T follicular helper cell (primary cell): Measurements from ENCODE around the gene UGT1A4.

Experiments
- DNase-seq: peaks from one replicate; pipeline ENCODE4 v3.0.0-alpha.2; 2020; ENCODE audit warnings: low read depth
- total RNA-seq, 2 experiments: gene quantifications; one replicate each; lab custom pipeline; 2026; lab: John Stamatoyannopoulos, UW

UGT1A4 gene
- 0 reads per million in 2 experiments for total RNA-seq

DNA sequence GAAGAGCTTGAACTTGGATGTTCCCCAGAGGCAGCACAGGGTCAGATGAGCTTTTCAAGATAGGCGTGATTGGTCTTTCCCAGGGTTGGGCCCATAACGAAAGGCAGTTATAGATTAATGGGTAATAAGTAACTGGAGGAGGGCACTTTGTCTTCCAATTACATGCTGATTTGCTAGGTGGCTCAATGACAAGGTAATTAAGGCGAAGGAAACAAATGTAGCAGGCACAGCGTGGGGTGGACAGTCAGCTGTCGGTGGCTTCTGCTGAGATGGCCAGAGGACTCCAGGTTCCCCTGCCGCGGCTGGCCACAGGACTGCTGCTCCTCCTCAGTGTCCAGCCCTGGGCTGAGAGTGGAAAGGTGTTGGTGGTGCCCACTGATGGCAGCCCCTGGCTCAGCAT lies at the start of gene UGT1A4:
Gene UGT1A4, plus strand, starts transcription at position 185 of the 400 bp plus-strand sequence. Its CDS starts 85 bp downstream, at position 270.
- DNase-seq: no peak

GRCh38 chr2:233671290-233672161 lies 47.0 kb upstream of the UGT1A4 start, which contains the start of gene UGT1A9:
Gene UGT1A9 (plus strand): TSS chr2:233671898. CDS start chr2:233671935, 37 bp downstream.
- DNase-seq: no peak

DNA sequence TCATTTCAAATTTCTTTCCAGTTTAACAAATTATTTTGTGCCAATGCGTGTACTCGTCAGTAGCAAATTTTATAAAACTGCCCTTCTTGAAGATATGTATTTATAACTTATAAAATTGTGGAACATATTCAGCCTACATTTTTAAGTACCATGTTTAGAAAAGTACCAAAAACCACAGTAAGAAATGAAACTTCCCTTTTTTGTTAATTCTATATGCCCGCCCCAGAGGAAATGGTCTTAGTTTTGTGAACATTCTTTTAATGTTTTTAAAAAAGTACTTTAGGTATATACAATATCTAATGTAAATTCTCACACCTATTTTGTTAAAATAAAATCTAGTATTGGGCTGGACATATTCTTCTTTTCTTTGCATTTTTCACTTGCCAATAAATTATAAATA lies 45.6 kb upstream of the UGT1A4 start:
- no peak for DNase-seq

DNA sequence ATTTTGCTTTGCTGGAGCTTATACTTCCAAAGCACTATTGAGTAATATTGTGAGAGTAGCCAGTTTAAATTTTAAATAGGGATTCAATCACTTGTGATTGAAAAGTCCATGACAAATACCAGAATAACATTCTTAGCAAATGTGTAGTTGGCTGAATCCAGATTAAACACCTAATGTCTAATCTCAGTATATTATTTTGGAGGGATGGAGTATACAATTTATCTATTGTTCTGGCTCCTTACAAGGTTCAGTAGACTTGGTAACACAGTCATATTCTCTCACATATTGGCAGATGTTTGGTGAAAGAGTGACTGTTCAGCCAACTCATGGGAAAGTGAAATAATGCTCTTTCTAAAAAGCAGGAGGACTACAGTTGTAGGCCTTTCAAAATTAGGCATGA lies 44.6 kb upstream of the UGT1A4 start:
- no peak for DNase-seq

DNA sequence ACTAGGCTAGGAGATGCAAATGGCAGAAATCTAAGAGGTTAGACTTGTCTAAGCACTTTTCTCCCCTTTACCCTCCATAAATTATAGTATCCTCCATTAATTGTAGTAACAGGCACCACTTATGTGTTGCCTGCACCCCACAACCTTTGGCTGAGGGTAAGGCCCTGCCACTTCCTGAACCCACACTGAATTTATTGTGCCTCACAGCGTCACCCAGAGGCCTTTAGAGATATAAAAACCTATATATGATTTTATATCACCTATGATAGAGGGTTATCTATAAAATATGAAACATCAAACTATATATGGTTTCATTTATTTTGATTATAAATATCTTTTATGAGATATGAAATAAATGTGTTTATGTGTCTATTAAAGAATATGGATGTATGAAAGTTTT lies 44.2 kb upstream of the UGT1A4 start:
- DNase-seq: no peak

GRCh38 chr2:233674995-233675394 lies 43.5 kb upstream of the UGT1A4 start:
- DNase-seq: no peak

DNA sequence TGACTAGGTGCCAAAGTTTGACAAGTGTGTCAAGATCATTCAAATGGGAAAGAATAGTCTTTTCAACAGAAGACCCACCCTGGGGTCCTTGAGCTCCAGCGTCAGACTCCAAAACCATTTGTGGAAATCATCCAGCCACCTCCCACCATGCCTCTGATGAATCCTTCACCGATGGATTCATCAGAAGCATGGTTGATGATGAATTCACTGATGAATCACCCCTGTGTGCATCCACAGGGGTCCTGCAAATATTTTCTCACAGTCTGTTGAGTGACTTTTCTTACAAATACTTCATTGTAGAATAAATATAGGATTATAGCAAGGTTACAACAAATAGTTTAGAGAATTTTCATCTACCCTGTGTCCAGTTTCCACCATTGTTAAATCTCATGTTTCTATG lies 42.5 kb upstream of the UGT1A4 start:
- no peak for DNase-seq

DNA sequence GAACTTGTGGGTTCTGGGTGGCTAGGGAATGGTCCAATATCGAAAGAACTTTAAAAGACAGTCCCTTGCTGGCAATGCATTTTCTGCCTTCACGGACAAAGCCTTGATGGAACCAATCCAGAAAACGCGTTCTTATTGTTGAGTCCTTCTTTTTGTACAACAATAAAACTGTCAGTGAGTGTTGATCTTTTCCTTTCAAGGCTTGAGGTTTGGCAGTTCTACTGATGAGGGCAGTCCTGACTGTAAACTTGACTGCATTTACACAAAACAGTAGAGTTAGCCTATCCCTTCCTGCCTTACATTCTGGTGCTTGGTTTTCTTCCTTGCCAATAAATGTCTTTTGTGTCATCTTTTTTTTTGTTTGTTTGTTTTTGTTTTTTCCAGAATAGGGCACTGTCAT lies 39.3 kb upstream of the UGT1A4 start:
- no peak for DNase-seq

GRCh38 chr2:233680361-233681045 lies 38.0 kb upstream of the UGT1A4 start:
- DNase-seq: no peak

DNA sequence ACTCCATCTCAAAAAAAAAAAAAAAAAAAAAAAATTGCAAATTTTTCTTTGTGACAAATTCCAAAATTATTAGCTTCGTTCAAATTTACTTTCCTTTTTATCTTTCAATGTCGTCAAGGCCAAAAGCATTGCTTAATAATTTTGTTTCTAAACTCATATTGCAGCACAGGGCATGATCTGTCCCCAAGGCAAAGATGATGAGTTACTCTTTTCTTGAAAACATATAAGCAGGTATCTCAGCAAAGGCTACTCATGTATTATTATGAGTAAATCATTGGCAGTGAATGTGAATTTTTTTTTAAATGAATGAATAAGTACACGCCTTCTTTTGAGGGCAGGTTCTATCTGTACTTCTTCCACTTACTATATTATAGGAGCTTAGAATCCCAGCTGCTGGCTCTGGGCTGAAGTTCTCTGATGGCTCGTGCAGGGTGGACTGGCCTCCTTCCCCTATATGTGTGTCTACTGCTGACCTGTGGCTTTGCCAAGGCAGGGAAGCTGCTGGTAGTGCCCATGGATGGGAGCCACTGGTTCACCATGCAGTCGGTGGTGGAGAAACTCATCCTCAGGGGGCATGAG lies 36.9 kb upstream of the UGT1A4 start, which contains the start of gene UGT1A7:
Gene UGT1A7, plus strand, starts transcription at position 381 of the 579 bp plus-strand sequence. Its CDS starts 37 bp downstream, at position 418.
- no peak for DNase-seq

DNA sequence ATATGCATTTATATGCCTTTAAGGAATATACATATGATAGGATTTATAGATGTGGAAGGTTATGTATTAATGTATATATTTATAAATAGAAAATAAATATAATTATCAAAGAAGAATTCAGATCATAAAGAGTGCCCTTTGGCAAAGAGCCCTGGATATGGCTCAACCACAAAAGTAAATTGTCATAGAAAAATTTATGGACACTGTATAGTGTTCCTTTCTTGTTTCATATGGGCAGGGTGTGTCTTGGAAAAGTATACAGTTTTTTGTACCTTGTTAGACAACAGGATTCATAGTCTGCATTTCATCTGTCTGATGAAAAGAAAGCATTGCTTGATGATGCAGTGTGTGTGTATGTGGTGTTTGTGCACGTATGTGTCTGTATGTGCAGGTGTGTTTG lies 33.9 kb upstream of the UGT1A4 start:
- DNase-seq: no peak

DNA sequence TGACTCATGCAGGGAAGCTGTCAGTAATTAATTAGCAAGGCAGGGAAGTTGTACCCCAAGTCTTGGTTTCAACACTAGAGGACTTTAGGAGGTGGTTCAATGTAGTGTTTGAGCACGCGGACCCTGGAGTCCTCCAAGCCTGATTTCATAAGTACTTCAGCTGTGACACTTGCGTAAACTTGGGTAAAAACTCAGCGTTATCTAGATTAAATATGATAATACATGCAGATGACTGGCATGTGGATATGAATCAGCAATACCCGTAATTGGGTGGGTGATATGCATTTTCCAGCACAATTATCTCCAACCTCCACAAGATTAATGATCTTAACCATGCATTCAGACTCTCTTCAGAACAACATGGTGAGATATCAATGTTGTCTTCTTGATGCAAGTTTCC lies 31.6 kb upstream of the UGT1A4 start:
- no peak for DNase-seq

DNA sequence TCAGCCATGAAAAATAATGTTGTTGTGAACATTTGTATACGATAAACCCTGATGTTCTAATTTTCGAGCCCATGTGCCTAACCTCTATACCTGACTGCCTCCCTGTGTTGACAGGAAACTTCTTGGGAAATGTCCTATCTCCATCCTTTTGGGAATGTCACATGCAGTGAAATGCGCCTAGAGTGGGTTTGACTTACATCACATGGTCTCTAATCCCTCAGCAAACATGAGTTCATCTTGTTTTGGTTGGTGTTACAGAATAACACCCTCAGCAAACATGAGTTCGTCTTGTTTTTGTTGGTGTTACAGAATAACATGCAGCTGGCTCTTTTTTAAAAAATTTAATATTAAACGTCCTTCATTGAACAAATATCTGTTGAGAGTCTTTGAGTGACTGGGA lies 30.2 kb upstream of the UGT1A4 start:
- no peak for DNase-seq

DNA sequence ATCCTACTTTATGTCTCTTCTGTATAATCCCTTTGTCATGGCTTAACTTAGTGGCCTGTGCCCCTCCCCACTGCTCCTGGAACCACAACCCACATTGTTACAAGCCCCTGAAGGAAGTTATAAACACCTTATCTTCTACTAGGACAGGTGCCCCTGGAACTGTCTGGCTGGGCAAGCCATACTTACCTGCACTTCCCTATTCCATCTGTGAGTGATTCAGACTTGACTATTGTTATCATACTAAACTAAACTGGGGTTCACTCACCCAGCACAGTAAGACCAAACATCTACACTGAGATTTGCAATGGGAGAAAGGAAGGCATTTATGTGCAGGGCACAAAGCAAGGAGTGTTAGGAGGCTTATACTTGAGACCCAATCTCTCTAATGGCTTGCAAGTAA lies 29.5 kb upstream of the UGT1A4 start:
- no peak for DNase-seq

DNA sequence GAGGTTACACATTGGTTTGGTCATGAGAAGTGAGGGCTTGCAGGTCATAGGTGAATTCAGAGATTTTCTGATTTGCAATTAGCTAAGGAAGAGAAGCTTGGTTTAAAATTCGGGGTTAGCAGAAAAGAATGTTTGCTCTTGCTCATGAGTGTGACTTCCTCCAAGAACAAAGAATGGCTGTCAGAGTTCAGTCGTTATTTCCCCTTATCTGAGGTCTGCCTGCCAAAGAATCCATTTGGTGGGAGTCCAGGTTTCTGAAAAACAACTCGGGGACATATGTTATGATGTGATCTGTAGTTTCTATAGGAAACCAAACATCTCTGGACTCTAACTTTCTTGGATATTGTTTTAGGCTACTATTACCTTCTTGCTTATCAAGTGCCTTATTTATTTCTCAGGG lies 29.0 kb upstream of the UGT1A4 start:
- no peak for DNase-seq

GRCh38 chr2:233690444-233690843 lies 28.1 kb upstream of the UGT1A4 start:
- DNase-seq: no peak

DNA sequence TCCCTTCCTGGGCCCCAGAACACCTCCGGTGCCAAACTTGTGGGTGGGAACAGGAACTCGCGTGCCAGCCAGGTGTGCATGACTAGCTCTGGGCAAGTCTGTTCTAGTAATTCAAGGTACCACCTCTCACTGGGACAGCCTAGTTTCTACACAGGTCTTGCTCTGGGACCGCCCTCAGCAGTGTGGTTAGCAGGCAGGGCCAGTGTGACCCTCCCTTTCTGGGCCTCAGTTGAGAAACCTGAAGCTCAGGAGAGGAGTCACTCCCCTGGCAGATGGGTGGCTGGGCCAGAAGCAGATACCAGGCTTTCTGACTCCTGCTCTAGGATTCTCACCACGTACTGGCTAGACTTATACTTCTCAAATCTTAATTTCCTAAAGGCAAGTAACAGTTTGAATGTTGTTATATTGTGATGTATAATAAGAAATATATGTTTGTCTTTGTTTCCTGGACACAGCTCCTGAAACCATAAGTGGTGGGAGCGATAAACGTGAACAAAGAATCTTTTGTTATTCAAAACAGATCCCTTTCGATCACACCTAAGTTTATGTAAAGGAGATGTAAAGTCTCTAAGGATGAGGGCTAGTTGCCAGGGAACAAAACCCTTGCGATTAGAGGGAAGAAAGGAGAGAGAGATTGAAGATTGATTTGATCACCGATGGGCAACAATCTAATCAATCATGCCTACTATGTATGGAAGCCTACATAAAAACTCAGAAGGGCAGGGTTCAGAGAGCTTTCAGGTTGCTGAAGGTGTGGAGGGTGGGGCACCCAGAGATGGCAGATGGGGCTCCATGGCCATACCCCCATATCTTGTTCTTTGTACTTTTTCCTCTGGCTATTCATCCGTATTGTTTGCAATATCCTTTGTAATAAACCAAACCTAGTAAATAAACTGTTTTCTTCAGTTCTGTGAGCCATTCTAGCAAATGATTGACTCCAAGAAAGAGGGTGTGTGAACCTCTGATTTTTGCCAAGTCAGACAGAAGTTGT lies 26.8 kb upstream of the UGT1A4 start:
- no peak for DNase-seq

DNA sequence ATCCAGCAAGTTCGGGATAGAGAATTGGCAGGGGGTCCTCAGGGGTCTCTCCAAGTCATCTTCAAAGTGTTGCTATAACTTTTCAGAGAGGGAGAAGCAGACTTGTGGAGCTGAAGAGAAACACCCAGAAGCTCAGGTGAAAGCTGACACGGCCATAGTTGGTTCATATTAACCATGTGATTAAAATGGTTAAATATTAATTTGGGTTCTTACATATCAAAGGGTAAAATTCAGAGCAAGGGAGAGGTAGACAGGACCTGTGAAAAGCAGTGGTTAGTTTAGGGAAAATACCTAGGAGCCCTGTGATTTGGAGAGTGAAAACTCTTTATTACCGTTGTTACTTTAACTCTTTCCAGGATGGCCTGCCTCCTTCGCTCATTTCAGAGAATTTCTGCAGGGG lies 25.9 kb upstream of the UGT1A4 start, which contains the start of gene UGT1A6:
Gene UGT1A6, plus strand, starts transcription at position 243 of the 400 bp plus-strand sequence. Its CDS starts 115 bp downstream, at position 358.
- DNase-seq: no peak

DNA sequence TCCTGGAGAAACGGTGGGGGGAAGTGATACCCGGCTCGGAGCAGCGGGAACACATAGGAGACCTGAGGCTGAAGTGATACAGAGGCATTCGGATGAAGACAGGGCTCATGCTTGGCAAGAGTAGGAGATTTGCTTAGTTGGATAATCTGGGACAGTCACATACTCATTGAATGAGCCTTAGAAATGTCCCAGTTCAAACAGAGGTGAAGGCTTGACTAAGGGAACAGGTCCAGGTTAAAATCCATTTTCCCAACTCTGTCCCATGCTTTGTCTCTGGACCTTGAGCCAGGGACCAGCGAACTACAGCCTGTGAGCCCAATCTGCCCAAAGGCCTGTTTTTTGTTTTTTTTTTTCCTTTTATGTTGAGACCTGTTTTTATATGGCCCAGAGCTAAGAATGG lies 24.6 kb upstream of the UGT1A4 start:
- DNase-seq: no peak

GRCh38 chr2:233698740-233699139 lies 19.8 kb upstream of the UGT1A4 start:
- no peak for DNase-seq

DNA sequence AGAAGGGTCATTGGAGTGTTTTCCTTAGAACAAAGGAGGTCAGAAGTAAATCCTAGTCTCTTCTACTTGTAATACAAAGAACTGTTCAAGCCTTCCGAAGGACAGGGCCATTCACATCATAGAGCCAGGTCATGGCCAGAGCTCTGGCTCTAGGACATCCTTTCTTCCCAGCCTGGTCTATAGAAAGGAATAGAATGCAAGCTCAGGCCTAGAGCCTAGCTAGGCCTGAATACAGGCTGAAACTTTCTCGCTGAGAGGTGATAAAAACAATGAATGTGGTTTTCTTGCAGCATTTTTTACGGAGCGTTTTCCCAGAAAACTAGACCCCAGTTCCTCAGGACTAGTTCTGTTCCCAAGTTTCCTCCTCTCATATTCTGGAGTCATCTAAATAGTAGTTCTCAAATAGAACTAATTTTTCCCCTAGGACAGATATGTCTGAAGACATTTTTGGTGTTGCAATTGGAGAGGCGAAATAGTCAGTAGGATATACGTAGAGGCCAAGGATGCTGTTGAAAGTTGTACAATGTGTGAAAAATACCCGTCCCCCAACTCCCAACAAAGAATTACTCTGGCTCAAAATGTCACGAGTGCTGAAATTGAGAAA lies 19.0 kb upstream of the UGT1A4 start:
- DNase-seq: no peak
